ENCODE results near the gene ABCA10.
"Not testable (repeated sequence)": the region's sequence is repeated elsewhere in the genome, so short reads cannot be mapped to it uniquely, and the experiment has no call there.

Gene ABCA10

DNA sequence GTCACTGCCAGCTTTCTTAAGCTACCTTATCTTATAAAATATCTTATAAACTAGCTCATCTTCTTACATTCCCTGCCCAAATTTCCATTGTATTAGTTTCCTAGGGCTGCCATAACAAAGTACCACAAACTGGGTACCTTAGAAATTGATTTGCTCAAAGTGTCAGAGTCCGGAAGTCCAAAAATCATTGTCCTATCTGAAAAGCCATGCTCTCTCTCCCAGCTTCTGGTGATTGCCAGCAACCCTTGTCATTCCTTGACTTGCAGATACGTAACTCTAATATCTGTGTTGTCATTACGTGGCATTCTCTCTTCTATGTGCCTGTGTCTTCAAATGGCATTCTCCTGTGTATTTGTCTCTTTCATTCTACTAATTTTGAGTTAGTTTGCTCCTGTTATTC is 2.3 kb upstream of the ABCA10 start:
- no peak for DNase-seq (ENCODE audit: low read depth)

DNA sequence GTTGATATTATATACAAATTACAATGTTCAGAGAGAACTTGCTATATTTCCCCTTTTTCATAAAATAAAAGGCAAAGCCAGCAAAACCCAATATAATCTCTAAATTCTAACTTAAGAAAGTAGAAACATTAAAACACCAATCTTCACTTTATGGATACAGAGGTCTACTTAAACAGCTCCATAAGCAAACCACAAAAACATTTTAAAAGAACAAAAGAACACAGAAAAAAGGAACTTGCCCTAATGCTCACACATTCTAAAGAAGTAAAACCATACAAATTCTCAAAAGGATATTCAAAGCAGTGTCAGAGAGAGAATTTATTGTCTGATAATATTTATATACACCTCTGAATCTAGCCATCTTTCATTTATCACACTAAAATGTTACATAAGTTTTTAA is 606 bp downstream of the ABCA10 start:
- no peak for DNase-seq (ENCODE audit: low read depth)

DNA sequence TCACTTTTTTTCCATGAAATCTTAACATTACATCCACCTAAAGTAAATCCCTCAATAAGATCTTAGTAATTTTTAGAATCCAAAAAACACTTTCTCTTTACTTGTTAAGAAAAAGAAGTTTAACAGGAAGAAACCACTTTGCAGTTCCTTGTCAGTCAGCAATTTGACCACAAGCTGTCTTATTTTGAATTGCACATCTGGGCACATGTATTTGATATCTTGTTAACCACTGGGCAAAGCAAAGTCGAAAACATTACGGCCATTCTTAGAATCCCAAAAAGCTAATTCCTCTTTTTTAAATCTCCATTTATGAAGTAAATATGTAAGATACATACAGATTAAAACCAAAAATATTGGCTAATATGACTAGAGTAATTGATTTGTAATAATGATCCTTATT is 1.1 kb downstream of the ABCA10 start:
- DNase-seq (ENCODE audit: low read depth): no peak

DNA sequence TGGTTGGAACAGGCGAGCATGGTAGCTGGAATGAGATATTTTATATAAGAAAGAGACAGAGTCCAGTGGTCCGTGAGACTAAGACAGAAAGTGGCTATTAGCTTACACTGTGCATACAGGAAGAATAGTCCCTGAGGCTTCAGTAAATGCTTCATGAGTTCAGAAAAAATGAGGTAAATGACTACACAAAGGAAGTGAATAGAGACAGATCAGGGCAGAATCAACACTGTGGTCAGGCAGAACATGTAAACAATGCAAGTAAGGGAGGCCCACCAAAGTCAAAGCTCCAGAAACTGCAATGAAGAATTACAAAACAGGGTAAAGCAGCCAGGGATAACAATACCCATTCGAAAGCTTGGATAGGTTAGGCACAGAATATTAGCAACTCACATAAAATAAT is 4.8 kb downstream of the ABCA10 start:
- DNase-seq (ENCODE audit: low read depth): peak; percentile 78

DNA sequence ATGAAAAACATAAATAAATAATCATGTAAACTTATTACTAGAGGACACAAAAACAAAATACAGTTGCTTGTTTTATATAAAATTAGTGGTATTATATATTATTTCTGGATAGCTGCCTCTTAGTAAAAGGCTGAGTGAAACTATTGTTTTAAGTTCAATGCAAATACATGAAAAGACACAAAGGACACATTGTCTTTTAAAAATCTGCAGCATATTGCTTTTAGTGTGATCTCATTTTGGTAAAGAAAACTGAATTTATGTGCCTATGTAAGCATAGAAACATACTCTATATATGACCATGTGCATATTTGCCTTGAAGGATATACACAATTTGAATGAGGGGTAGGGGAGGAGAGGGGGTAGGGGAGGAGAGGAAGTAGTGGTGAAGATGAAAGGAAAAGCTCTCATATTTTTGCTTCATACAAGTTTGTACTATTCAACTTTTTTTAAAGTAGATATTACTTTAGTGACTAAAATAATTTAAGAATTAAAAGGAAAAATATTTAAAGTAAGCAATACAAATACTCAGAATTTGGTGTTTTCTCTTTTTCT is 5.8 kb downstream of the ABCA10 start:
- DNase-seq (ENCODE audit: low read depth): no peak

DNA sequence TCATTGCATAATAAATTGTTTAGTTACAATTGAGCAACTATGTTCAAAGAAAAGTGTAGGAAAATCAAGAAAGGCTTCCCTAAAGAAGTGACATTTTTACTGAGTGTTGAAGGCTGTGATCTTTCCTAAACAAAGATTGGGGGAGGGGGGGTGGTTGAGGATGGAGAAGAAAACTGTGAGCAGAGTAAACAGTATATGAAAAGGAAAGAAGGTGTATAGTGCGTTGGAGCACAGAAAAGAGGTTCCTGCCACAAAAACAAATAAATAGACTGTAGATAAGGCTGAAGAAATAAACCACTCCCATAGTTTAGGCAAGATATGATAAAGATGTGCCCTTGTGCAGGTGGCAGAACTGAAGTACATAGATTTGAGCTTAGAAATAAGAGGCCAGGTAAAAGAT is 8.5 kb downstream of the ABCA10 start:
- no peak for DNase-seq (ENCODE audit: low read depth)

DNA sequence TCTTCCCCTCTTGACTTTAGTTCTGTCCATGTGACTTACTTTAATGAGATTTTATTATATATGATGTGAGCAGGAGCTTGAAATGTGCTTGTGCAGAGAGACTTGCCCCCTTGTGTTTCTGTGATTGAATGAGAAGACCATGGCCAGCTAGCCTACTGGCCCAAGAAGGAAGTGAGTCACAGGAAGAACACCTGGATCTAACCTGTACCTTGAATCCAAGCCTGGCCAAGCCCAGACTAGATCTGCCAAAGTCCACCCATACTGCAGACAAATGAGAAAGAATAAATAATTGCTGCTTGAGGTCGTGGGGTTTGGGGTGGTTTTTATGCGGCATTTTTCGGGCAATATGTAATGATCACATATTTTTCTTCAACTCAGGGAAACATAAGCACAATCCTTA is 9.6 kb downstream of the ABCA10 start:
- DNase-seq (ENCODE audit: low read depth): no peak

DNA sequence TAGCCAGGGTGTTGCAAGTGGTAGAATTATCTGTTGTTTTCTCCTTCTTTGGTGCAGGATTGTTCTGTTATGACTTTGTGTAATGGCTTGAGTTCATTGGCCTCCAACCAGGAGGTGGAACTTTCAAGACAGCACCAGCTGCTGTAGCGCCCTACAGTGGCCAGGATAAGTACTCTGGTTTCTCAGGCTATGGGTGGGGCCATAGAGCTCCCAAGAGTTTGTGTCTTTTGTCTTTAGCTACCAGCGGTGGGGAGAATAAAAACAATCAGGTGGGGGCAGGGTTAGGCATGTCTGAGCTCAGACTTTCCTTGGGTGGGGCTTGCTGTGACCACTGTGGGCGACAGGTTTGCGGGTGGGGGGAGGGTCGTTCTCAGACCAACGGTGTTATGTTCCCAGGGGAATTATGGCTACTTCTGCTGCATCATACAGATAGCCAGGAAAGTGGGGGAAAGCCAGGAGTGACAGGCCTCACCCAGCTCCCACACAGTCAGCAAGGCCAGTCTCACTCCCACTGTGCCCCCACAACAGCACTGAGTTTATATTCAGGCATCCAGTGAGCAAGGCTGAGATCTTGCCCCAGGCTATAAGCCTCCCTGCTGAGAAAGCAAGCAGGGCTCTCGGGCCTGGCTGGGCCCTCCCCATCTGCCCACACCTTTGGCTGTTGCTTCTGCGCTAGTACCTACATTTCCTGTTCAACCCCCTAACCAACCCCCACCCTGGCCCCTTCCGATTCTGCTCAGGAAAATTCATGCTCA is 15.4 kb downstream of the ABCA10 start:
- peak; percentile 54 for DNase-seq (ENCODE audit: low read depth)

DNA sequence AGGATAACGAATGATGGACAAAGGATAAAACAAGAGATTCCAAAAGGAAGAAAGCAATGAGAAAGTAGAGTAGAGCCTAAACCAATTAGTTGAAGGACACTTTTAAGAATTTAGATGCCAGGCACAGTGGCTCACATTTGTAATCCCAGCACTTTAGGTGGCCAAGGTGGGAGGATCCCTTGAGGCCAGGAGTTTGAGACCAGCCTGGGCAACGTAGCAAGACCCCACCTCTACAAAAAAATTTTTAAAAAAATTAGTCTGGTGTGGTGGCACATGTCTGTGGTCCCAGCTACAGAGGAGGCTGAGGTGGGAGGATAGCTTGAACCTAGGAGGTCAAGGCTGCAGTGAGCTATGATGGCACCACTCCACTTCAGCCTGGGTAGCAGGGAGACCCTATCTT is 20.0 kb downstream of the ABCA10 start:
- no peak for DNase-seq (ENCODE audit: low read depth)

DNA sequence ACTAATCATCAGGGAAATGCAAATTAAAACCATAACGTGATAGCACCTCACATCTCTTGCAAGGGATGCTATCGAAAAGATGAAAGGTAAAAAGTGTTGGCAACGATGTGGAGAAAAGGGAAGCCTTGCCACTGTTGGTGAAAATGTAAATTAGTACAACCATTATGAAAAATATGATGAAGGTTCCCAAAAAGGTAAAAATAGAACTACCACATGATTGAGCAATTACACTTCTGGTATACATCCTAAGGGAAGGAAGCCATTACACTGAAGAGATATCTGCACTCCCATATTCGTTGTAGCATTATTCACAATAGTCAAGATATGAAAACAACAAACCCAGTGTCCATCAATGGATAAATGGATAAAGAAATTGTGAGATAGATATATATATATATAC is 21.5 kb downstream of the ABCA10 start:
- no peak for DNase-seq (ENCODE audit: low read depth)

DNA sequence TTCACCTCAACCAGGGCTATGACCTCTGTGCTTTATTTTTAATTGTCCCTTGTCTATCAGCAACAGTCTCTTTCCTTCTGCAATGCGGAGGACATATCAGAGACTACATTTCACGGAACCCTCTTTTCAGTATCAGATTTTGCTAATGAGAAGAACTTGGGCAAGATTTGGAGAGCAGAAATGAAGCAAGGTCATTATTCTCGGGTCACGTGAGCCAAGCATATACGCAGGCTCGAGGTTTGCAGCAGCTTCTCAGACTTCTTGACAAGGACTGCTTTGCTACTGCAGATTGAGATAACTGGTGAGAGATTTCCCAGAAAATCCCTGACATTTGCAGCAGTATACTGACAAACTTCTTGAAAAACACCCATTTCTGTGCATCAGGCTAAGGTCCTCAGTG is 30.4 kb downstream of the ABCA10 start:
- DNase-seq (ENCODE audit: low read depth): no peak

DNA sequence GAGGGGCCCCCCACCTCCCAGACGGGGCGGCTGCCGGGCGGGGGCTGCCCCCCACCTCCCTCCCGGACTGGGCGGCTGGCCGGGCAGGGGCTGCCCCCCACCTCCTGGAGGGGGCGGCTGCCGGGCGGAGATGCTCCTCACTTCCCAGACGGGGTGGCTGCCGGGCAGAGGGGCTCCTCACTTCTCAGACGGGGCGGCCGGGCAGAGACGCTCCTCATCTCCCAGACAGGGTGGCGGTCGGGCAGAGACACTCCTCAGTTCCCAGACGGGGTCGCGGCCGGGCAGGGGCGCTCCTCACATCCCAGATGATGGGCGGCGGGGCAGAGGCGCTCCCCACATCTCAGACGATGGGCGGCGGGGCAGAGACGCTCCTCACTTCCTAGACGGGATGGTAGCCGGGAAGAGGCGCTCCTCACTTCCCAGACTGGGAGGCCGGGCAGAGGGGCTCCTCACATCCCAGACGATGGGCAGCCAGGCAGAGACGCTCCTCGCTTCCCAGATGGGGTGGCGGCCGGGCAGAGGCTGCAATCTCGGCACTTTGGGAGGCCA is 32.4 kb downstream of the ABCA10 start:
- not testable (repeated sequence) for DNase-seq (ENCODE audit: low read depth)

DNA sequence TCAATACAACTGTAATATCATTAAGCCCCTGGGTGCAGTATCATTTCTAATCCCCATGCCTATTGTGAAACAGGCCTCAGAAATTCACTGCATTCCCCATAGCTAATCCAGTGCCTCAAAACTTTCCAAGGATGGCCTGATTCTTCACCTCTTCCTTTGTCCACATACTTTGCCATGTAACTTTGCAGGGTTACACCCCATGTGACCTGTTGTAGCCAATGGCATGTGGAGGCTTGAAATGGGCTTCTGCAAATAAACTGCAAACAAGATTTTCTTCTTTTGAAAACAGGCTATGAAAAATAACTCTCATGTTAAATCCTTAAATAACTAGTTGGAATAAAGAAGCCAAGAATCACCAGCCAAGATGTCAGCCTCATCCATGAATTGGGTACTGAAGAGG is 35.9 kb downstream of the ABCA10 start:
- no peak for DNase-seq (ENCODE audit: low read depth)

DNA sequence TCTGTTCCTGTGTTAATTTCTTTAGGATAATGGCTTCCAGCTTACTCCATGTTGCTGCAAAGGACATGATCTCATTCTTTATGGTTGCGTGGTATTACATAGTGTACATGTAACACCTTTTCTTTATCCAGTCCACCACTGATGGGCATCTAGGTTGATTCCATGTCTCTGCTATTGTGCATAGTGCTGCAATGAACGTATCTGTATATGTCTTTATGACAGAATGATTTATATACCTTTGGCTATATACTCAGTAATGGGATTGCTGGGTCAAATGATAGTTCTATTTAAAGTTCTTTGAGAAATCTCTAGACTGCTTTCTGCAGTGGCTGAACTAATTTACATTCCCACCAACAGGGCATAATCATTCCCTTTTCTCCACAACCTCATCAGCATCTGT is 39.8 kb downstream of the ABCA10 start:
- no peak for DNase-seq (ENCODE audit: low read depth)

DNA sequence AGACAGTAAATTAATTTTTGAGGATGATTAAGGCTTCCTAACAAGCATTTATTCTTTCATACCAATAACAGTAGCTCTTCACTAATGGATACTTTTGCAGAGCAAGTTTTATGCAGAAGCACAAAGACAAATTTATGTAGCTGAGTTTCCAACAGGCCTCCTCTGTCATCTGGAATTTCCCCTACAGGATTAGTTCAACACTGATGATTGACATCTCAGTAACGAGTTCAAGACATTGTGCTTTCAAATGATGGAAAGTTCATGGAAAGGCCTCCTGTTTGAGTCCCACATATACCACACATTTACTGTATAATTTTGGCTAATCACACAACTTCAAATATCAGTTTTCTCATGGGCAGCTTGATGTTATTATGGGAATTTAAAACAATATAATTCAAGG is 40.6 kb downstream of the ABCA10 start:
- DNase-seq (ENCODE audit: low read depth): no peak

DNA sequence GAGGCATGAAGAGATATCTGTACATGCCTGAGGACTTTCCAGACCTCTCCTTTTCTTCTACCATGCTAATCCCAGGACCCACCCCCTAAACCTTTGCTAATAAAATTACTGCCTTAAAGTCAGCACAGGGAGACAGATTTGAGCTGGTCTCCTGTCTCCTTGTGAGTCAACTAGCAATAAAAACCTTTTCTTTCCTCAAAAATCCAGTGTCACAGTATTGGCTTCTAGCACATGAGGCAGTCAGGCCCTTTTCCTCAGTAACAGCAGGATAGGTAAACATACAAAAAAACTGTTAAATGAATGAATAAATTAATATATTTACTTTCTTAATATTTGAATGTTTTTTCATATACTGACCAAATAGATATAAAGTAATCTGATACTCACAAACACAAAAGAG is 41.3 kb downstream of the ABCA10 start:
- no peak for DNase-seq (ENCODE audit: low read depth)

DNA sequence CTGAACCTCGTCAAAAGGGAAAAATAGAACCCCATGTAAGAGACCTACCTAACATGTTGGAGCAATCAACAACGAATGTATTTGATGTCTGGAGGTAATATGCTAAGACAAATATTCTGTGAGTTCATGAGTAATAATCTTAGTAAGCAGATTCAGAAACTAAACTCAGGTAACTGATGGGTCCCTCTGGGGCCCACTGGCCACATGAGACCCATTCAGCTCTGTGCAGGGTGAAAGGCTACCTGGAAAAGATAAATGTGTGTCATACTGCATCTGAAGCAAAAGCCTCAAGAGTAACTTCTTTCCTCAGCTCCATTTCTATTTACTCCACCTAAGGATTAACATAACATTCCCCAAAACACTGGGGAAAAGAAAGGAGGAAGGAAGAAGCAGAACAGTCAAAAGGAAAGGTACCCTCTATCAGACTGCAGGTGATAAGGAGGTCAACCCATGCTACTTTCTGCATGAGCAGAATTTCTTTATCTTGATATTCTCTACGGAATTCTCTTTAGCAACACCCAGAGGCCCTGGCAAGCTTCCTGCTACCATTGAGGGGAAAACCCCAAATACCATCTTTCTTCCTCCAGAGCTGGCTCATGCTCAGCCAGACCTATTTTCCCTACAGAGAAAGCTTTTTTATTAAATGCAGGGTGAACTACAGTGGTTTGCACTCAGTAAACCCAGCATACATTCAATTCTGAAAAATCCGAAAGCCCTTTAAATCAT is 49.2 kb downstream of the ABCA10 start:
- peak; percentile 50 for DNase-seq (ENCODE audit: low read depth)

DNA sequence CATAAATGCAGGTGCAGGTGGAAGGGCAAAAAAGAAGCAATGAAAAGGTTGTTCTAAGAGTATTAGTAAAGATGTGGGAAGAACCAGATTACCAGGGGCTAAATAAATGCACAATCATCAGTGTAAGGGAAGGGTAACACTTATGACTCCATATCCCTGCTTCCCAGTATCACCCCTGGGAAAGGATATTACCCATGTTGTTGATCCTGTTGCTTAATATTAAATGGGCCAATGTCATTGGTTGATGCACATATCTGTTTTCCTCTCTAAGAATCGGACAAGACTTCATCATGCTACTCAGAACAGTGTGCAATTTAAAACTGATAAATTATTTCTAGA is 52.2 kb downstream of the ABCA10 start:
- DNase-seq (ENCODE audit: low read depth): no peak

DNA sequence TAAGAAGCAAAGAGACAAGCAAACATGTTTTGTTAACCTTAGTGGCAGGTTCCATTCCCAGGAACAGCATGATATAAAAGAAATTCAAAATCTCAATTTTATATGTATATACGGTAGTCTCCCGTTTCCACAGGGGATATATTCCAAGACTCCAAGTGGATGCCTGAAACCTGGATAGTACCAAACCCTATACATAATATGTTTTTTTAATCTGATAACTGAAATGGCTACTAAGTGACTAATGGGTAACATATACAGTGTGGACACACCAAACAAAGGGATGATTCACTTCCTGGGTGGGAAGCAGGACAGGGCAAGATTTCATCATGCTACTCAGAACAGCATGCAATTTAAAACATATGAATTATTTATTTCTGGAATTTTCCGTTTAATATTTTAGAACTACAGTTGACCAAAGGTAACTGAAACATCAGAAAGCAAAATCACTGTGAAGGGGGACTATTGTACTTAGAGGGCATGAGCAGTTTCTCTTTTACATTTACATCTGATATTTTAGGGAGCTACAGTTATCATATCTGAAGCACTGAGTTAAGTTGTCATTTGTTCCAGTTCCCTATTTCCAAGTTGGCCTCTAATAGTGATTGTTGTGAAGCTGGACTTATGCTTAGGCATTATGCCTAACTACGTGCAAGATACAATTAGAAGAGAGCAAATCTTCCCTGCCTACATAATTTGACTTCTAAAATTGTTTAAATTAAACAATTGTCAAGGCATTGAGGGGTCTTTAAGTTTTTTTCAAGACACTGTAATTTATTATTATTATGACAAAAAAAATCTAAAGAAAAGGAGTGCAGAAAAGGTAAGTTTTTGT is 52.8 kb downstream of the ABCA10 start:
- peak; percentile 97 for DNase-seq (ENCODE audit: low read depth)

DNA sequence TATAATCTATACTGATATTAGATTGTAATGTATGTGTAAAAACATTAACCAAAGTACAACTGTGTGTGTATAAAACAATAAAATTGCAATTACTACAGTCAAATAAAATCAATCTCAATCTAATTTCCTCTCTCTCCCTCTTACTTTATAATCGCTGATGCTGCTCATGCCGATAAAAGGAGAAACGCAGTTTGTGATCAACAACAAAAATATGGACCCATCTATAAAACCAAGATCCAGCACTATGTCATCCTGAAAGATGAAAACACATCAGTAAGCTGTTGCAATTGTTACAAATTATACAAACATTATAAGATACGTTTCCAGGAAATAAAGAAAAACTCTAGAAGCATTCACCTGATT is 53.4 kb downstream of the ABCA10 start:
- no peak for DNase-seq (ENCODE audit: low read depth)

DNA sequence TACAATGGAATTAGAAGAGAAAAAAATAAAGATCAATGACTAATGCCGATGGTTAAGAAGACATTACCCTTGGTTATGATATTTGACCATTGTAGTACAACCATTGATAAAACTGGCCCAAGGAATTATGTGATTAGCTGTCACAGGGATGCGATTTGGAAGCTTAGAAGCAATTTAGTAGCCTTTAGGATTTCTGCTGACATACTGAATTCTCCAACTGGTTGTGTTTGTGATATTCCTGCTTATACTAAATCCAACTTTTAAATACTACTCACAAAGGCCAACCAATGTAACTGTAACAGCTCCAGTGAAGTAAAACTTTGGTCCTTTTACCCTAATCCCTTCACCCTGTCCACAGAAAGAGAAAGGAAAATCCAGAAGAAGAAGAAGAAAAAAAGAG is 55.5 kb downstream of the ABCA10 start:
- no peak for DNase-seq (ENCODE audit: low read depth)

DNA sequence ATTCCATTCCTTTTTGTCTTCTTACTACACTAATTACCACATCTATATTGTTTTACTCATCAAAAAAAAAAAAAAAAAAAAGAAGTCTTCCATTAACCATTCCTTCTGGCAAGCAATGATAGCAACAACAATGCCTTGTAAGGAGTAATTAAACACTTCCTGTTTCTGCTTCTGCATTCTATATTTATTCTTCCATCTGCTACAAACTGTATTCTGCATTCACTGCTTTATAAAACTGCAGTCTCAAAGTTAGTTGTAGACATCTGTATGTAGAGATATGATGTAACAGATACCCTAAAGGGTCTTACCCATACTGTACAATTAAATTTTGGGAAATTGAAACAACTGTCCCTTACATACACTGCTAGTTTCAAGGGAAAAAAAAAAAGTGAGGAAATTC is 58.2 kb downstream of the ABCA10 start:
- no peak for DNase-seq (ENCODE audit: low read depth)

DNA sequence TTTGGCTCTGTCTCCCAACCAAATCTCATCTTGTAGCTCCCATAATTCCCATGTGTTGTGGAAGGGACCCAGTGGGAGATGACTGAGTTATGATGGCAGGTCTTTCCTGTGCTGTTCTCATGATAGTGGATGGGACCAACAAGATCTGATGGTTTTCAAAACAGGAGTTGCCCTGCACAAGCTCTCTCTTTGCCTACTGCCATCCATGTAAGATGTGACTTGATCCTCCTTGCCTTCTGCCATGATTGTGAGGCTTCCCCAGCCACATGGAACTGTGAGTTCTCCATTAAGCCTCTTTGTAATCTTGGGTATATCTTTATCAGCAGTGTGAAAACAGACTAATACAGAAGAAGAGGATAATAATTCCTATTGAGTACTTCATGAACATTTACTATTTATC is 60.0 kb downstream of the ABCA10 start:
- DNase-seq (ENCODE audit: low read depth): not testable (repeated sequence)
